Measurements from ENCODE around the gene EPB41L5. TPM values are rescaled to one million over a fixed set of nuclear protein-coding genes. Genes with fewer than 3 reads are reported as not detected.

Gene EPB41L5
- total RNA-seq, 2 experiments from 2014 or later, result 5.6 to 14.1 TPM

DNA sequence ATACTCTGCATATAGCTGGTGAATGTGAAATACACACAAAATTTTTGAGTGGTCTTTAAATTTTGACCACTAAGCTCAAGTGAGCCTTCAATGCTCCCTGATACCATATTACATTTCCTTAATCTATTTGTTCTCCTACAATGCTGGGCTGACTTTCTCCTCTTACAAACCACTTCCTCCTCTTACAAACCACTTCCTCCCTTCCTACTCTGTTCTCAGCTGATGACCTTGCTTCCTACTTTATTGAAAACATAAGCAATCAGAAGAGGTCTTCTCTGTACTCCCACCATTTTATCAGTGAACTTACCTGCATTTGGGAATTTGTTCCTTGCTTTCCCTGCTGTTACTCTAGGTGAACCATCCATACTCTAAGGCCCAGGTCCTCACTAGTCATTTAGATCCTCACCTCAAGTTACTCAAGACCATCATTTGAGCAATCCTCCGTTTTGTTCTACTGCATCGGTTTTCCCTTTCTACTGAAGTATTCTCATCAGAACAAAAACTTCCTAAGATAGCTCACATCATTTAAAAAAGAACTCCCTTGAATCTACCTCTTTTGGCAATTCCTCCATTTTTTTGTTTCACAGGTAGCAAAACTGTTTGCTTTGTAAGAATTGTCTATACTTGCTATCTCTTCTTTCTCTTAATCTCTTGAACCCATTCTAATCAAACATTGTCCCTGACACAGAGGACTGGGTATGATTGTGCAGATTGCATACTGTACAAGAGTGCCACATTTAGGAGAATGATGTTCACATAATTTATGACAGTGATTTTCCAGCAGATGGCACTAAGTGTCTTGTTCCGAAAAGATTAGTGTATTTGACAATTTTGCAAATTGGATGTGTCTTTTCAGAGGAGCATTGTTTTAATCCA, 96.5 kb downstream of the EPB41L5 start:
- peak overlapping the region; percentile 17 for H3K4me3 ChIP-seq (ENCODE audit: low read depth, low read length, poor library complexity, severe bottlenecking)
- no peaks in the 10 kb centered on the region for H3K9me2 ChIP-seq (ENCODE audit: insufficient read depth, low read length)
- H3K4me1 ChIP-seq (ENCODE audit: insufficient read depth, low read length, poor library complexity, severe bottlenecking), result peaks cover 17% of the 10 kb centered on the region
- no peak overlapping the region for H3K27ac ChIP-seq (ENCODE audit: low read depth, low read length, poor library complexity, severe bottlenecking)
- ChIA-PET CTCF (ENCODE audit: unreplicated experiment) (interaction anchor here (3.1 kb wide), 1 partner anchor 66 kb away, joined by 22 read pairs; no protein-coding TSS in a partner anchor), POLR2A (interaction anchor here (0.6 to 2.3 kb wide), 8 partner anchors 9 to 563 kb away, joined by 3 to 16 read pairs (median 3); partner anchors contain the start of gene PTPN4)
- no peaks in the 10 kb centered on the region for H4K20me1 ChIP-seq (ENCODE audit: insufficient read depth, low read length)
- H3K4me2 ChIP-seq (ENCODE audit: low read length), result peak overlapping the region; percentile 71
- no TSS peak for BruUV-seq (replicated peaks)
- TF ChIP-seq, protein P1, sequence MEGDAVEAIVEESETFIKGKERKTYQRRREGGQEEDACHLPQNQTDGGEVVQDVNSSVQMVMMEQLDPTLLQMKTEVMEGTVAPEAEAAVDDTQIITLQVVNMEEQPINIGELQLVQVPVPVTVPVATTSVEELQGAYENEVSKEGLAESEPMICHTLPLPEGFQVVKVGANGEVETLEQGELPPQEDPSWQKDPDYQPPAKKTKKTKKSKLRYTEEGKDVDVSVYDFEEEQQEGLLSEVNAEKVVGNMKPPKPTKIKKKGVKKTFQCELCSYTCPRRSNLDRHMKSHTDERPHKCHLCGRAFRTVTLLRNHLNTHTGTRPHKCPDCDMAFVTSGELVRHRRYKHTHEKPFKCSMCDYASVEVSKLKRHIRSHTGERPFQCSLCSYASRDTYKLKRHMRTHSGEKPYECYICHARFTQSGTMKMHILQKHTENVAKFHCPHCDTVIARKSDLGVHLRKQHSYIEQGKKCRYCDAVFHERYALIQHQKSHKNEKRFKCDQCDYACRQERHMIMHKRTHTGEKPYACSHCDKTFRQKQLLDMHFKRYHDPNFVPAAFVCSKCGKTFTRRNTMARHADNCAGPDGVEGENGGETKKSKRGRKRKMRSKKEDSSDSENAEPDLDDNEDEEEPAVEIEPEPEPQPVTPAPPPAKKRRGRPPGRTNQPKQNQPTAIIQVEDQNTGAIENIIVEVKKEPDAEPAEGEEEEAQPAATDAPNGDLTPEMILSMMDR (conservative IDR thresholded peaks at IDR 0.05; ENCODE audit: low read length), result peak; percentile 86
- no peak for TF ChIP-seq EZH2phosphoT487 (IDR thresholded peaks at IDR 0.05; ENCODE audit: borderline replicate concordance, low read depth, low read length)
- no peaks in the 10 kb centered on the region for H3K36me3 ChIP-seq (ENCODE audit: insufficient read depth, low read length)
- peak overlapping the region; percentile 83; the same call in 1 of the 2 replicates for H2AFZ ChIP-seq (ENCODE audit: low read length)
- H3K79me2 ChIP-seq (ENCODE audit: insufficient read depth, low read depth, low read length), result no peaks in the 10 kb centered on the region
- intact Hi-C loops (cut with micrococcal nuclease; ENCODE audit: unreplicated experiment), result loop anchor here (1.0 to 5.0 kb wide), 4 partner anchors 68 to 357 kb away; partner anchors contain the start of gene EPB41L5
- DNase-seq (ENCODE audit: low spot score), result peak; percentile 68
- no peaks in the 10 kb centered on the region for H3K9me3 ChIP-seq (ENCODE audit: low read length)

DNA sequence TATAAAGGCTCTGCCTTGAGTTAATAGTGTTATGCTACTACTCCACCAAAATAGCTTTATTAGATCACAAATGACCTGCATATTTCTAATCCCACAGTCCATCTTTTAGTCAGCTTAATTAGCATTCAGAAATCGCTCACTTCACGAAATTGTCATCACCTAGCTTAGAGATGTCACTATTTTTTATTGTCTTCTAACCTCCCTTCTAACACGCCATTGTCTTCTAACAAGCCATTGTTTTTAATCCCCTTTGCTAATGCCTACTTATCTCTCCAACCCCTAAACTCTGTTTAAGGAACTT, 97.1 kb downstream of the EPB41L5 start:
- ChIA-PET CTCF (ENCODE audit: unreplicated experiment) (interaction anchor here (3.1 kb wide), 1 partner anchor 66 kb away, joined by 22 read pairs; no protein-coding TSS in a partner anchor), POLR2A (interaction anchor here (0.6 to 2.3 kb wide), 5 partner anchors 9 to 562 kb away, joined by 3 to 16 read pairs (median 3); partner anchors contain the start of gene PTPN4)
- H3K79me2 ChIP-seq (ENCODE audit: insufficient read depth, low read depth, low read length), result no peaks in the 10 kb centered on the region
- no TSS peak for BruUV-seq (replicated peaks)
- no peaks in the 10 kb centered on the region for H3K9me2 ChIP-seq (ENCODE audit: insufficient read depth, low read length)
- H3K9me3 ChIP-seq (ENCODE audit: low read length), result no peaks in the 10 kb centered on the region
- no peaks in the 10 kb centered on the region for H4K20me1 ChIP-seq (ENCODE audit: insufficient read depth, low read length)
- DNase-seq (ENCODE audit: low spot score), result no peak
- H3K4me2 ChIP-seq (ENCODE audit: low read length), result peak overlapping the region; percentile 71; the same call in 1 of the 2 replicates
- no peak overlapping the region for H3K4me3 ChIP-seq (ENCODE audit: low read depth, low read length, poor library complexity, severe bottlenecking)
- TF ChIP-seq, protein P1 (conservative IDR thresholded peaks at IDR 0.05; ENCODE audit: low read length), result peak; percentile 33; the same call in 1 of the 2 replicates
- no peak for TF ChIP-seq EZH2phosphoT487 (IDR thresholded peaks at IDR 0.05; ENCODE audit: borderline replicate concordance, low read depth, low read length)
- no peak overlapping the region for H3K27ac ChIP-seq (ENCODE audit: low read depth, low read length, poor library complexity, severe bottlenecking)
- intact Hi-C loops (cut with micrococcal nuclease; ENCODE audit: unreplicated experiment), result no loop called here
- H3K36me3 ChIP-seq (ENCODE audit: insufficient read depth, low read length), result no peaks in the 10 kb centered on the region
- peaks cover 17% of the 10 kb centered on the region for H3K4me1 ChIP-seq (ENCODE audit: insufficient read depth, low read length, poor library complexity, severe bottlenecking)
- no peak overlapping the region for H2AFZ ChIP-seq (ENCODE audit: low read length)
